OCI-LY3 (cell line): ENCODE measurements around the gene CREB3.

Experiments used
- H2AFZ ChIP-seq: fragments of 200-600, 300-600 bp; shearing (Covaris generic); 2 replicates; pipeline ENCODE4 v1.6.0; 2014; ENCODE audit warnings: antibody characterized with exemption, low read depth, low read length
- H3K27ac ChIP-seq: fragments of 200-600, 300-600 bp; sonication (generic); 2 replicates; pipeline ENCODE4 v1.5.1; 2014; ENCODE audit warnings: mild to moderate bottlenecking, low read length, moderate library complexity, mixed read lengths
- H3K27me3 ChIP-seq: fragments of 200-600, 300-600 bp; sonication (generic); 2 replicates; pipeline ENCODE4 v1.6.1; 2014; ENCODE audit warnings: low read depth, low read length, mixed read lengths
- H3K36me3 ChIP-seq: fragments of 200-600, 300-600 bp; sonication (generic); replicated peaks from 2 replicates; pipeline ENCODE3; 2014; ENCODE audit warnings: low read depth, low read length, mixed read lengths
- H3K4me1 ChIP-seq: fragments of 300-600, 200-600 bp; sonication (generic); 2 replicates; pipeline ENCODE4 v1.6.1; 2014; ENCODE audit warnings: low read length, mixed read lengths
- H3K4me2 ChIP-seq: fragments of 200-600, 300-600 bp; sonication (generic); 2 replicates; pipeline ENCODE4 v1.6.1; 2014; ENCODE audit warnings: low read length, mixed read lengths
- H3K4me3 ChIP-seq: fragments of 300-600, 200-600 bp; sonication (generic); 2 replicates; pipeline ENCODE4 v1.5.1; 2014; ENCODE audit warnings: antibody characterized with exemption, mild to moderate bottlenecking, low read length, moderate library complexity
- H3K79me2 ChIP-seq: fragments of 300-600, 200-600 bp; shearing (Covaris generic); 2 replicates; pipeline ENCODE4 v1.6.1; 2014; ENCODE audit warnings: mild to moderate bottlenecking, low read length, mixed read lengths
- H3K9ac ChIP-seq: fragments of 300-600, 200-600 bp; shearing (Covaris generic); 2 replicates; pipeline ENCODE4 v1.6.0; 2014; ENCODE audit warnings: mild to moderate bottlenecking, low read length, moderate library complexity
- H3K9me3 ChIP-seq: fragments of 200-600, 300-600 bp; shearing (Covaris generic); 2 replicates; pipeline ENCODE4 v1.6.1; 2014; ENCODE audit warnings: low read length, mixed read lengths; ENCODE audit not compliant: insufficient read depth
- H4K20me1 ChIP-seq: fragments of 200-600, 300-600 bp; sonication (generic); 2 replicates; pipeline ENCODE4 v1.6.1; 2016; ENCODE audit warnings: low read length, mixed read lengths; ENCODE audit not compliant: insufficient read depth
- CTCF ChIP-seq: fragments of 200-600, 300-600 bp; sonication (generic); IDR thresholded peaks from 2 replicates; pipeline ENCODE4 v1.5.1; 2014; ENCODE audit warnings: antibody characterized with exemption, low read length, low read depth
- EZH2phosphoT487 ChIP-seq: fragments of 200-600 bp; shearing (Covaris generic); IDR thresholded peaks from 2 replicates; pipeline ENCODE4 v1.6.1; 2018; ENCODE audit warnings: antibody characterized with exemption, mixed run types, low read depth

CREB3 gene

GRCh38 chr9:35757892-35758275, 25.4 kb downstream of the CREB3 start:
- Histone ChIP-seq H2AFZ (no peak overlapping the region), H3K9me3 (no peaks in the 10 kb centered on the region), H3K27me3 (no peaks in the 10 kb centered on the region), H3K4me1 (peaks cover 34% of the 10 kb centered on the region), H3K27ac (peak overlapping the region; percentile 94), H4K20me1 (no peaks in the 10 kb centered on the region), H3K36me3 (peaks cover 13% of the 10 kb centered on the region), H3K4me2 (peak overlapping the region; percentile 84), H3K9ac (peak overlapping the region; percentile 94), H3K4me3 (peak overlapping the region; percentile 86), H3K79me2 (peaks cover 32% of the 10 kb centered on the region)
- no peak for TF ChIP-seq EZH2phosphoT487

GRCh38 chr9:35758475-35759050, 26.1 kb downstream of the CREB3 start:
- peak overlapping the region; percentile 94 for H3K27ac ChIP-seq
- no peaks in the 10 kb centered on the region for H3K27me3 ChIP-seq
- H2AFZ ChIP-seq, result no peak overlapping the region
- peak overlapping the region; percentile 86 for H3K4me3 ChIP-seq
- H3K4me1 ChIP-seq, result peaks cover 34% of the 10 kb centered on the region
- peaks cover 13% of the 10 kb centered on the region for H3K36me3 ChIP-seq
- H3K9me3 ChIP-seq, result no peaks in the 10 kb centered on the region
- TF ChIP-seq CTCF (no peak), EZH2phosphoT487 (no peak)
- H3K79me2 ChIP-seq, result peaks cover 32% of the 10 kb centered on the region
- H3K4me2 ChIP-seq, result peak overlapping the region; percentile 84
- no peaks in the 10 kb centered on the region for H4K20me1 ChIP-seq
- H3K9ac ChIP-seq, result peak overlapping the region; percentile 94

- Histone ChIP-seq H3K4me2 (no peak overlapping the region), H3K27me3 (no peaks in the 10 kb centered on the region), H3K79me2 (peaks cover 32% of the 10 kb centered on the region), H3K27ac (no peak overlapping the region), H3K9me3 (no peaks in the 10 kb centered on the region), H4K20me1 (no peaks in the 10 kb centered on the region), H3K36me3 (peaks cover 11% of the 10 kb centered on the region), H3K4me3 (no peak overlapping the region), H3K4me1 (peaks cover 34% of the 10 kb centered on the region), H2AFZ (no peak overlapping the region), H3K9ac (no peak overlapping the region)
- TF ChIP-seq EZH2phosphoT487 (no peak), CTCF (0 out of 2 replicates have a peak, but pooled peaks have one; percentile 15)
These were observed 27.3 kb downstream of the CREB3 start for GRCh38 chr9:35759795-35760194.

- Histone ChIP-seq H3K9me3 (no peaks in the 10 kb centered on the region), H3K79me2 (peaks cover 32% of the 10 kb centered on the region), H3K36me3 (peaks cover 7% of the 10 kb centered on the region), H3K27ac (no peak overlapping the region), H3K4me1 (peaks cover 33% of the 10 kb centered on the region), H3K4me3 (no peak overlapping the region), H3K9ac (no peak overlapping the region), H4K20me1 (no peaks in the 10 kb centered on the region), H3K4me2 (no peak overlapping the region), H2AFZ (no peak overlapping the region), H3K27me3 (no peaks in the 10 kb centered on the region)
- TF ChIP-seq EZH2phosphoT487, result no peak
- TF ChIP-seq CTCF, result no peak
These were observed 28.2 kb downstream of the CREB3 start for GRCh38 chr9:35760651-35761050.
